HFF-Myc (cell line): Measurements from ENCODE around the gene ACSS3.
"Not testable (repeated sequence)": the region's sequence is repeated elsewhere in the genome, so short reads cannot be mapped to it uniquely, and the experiment has no call there.

Source experiments
- DNase-seq: peaks from one replicate; pipeline ENCODE4 v3.0.0-alpha.2; 2011; ENCODE audit warnings: low read depth; ENCODE audit errors: extremely low read depth
- H3K4me3 ChIP-seq: replicated peaks from 2 replicates; pipeline ENCODE4 v1.5.1; 2011; ENCODE audit warnings: low read depth, mild to moderate bottlenecking, control low read depth, low read length
- TF ChIP-seq, protein P1 (sequence below): IDR thresholded peaks from 2 replicates; pipeline ENCODE4 v1.5.1; 2012; ENCODE audit warnings: mild to moderate bottlenecking, low read depth, low read length, control low read depth; ENCODE audit errors: missing control alignments

Gene ACSS3

DNA sequence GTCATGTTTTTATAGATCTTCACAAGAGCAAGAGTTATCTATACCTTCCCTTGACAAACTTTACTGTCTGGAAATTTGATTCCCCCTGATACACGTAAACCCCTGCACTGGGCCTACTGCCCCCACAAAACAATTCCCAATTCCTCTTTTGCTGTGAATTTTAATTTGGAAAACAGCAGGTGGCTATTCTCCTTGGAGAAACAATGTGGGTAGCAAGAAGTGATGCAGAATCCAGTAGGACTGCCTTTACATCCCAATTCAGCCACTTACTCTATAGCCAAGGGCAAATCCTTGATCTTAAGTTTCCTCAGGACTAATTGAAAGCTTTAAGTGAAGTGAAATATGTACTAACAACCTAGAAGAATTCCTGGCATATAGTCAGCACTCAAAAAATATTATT lies 129.3 kb downstream of the ACSS3 start:
- no peak for DNase-seq
- H3K4me3 ChIP-seq = no peak overlapping the region
- TF ChIP-seq, protein P1, sequence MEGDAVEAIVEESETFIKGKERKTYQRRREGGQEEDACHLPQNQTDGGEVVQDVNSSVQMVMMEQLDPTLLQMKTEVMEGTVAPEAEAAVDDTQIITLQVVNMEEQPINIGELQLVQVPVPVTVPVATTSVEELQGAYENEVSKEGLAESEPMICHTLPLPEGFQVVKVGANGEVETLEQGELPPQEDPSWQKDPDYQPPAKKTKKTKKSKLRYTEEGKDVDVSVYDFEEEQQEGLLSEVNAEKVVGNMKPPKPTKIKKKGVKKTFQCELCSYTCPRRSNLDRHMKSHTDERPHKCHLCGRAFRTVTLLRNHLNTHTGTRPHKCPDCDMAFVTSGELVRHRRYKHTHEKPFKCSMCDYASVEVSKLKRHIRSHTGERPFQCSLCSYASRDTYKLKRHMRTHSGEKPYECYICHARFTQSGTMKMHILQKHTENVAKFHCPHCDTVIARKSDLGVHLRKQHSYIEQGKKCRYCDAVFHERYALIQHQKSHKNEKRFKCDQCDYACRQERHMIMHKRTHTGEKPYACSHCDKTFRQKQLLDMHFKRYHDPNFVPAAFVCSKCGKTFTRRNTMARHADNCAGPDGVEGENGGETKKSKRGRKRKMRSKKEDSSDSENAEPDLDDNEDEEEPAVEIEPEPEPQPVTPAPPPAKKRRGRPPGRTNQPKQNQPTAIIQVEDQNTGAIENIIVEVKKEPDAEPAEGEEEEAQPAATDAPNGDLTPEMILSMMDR = no peak

DNA sequence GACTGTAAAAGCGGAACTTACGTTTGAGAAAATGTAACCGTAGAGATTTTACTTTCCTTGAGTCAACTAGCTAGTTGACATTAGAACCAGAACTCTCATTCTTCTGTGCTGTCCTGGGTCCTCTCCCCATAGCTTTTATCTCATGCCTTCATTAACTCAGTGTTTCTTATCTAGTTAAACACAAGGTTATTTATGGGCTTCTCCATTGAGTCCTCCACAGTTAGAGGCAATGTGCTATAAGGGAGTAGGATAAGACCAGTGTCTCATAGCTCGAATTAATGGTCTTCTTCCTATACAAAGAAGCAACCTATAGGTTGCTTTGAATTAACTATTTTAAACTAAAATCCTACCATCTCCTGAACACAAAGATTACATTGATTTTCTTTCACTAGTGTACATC lies 129.8 kb downstream of the ACSS3 start:
- no peak overlapping the region for H3K4me3 ChIP-seq
- TF ChIP-seq, protein P1 = no peak
- DNase-seq = no peak

DNA sequence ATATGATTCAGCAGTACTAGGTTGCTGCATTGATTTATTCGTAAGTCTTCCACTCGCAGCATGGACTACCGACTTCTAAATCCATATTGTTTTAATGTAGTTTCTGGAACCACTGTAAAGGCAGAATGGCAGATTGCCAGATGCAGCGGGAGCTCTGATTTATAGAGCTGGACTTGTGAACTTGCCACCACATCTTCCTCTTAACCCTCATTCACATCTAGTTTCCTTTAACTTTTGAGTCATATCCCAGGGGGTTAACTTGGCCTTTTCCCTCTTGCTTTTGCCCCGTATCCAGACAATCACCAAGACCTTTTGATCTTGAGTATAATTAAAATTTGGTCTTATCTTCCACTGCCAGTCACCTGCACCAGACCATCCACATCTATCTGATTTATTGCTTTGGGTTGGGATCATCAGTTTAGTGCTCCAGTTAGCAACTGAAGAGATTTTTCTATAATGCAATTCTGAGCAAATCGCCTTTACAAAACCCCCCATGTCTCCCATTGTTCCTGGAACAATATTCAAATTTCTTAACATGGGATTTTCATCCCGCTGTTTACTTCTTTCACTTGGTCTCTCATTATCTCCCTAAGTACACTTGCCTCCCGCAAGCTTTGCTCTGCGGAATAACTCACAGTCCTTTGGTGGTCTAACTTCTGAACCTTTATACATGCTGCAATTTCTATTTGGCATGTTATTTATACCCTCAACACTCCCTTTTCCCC lies 130.5 kb downstream of the ACSS3 start:
- TF ChIP-seq, protein P1 = no peak
- H3K4me3 ChIP-seq = no peak overlapping the region
- DNase-seq = no peak

DNA sequence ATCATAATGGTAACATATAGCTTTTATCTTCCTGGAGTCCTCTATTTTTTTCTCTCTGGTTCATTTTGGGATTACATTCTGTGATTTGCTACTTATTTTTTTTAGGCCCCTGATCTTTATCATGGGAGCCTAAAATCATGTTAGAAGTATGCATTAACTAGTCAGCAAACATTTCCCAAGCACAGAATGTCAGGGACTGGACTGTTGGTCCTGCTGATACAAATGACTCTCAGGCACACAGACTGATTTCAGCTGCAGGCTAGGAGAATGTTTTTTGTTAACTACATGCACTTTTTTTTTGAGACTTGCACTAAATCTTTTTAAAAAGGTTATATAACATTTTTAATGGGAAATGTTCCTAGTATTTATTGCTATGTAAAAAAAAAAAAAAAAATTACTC lies 131.1 kb downstream of the ACSS3 start:
- no peak overlapping the region for H3K4me3 ChIP-seq
- TF ChIP-seq, protein P1 = no peak
- no peak for DNase-seq

DNA sequence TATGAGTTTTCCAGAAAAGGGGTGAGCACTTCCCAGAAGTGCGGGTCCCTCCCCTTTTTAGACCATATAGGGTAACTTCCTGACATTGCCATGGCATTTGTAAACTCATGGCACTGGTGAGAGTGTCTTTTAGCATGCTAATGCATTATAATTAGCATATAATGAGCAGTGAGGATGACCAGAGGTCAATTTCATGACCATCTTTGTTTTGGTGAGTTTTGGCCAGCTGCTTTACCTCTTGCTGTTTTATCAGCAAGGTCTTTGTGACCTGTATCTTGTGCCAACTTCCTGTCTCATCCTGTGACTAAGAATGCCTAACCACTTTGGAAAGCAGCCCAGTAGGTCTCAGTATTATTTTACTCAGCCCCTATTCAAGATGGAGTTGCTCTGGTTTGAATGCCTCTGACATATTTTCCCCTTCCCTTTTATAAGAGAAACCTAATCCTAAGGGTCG lies 131.9 kb downstream of the ACSS3 start:
- DNase-seq = peak; percentile 35
- not testable (repeated sequence) for H3K4me3 ChIP-seq

DNA sequence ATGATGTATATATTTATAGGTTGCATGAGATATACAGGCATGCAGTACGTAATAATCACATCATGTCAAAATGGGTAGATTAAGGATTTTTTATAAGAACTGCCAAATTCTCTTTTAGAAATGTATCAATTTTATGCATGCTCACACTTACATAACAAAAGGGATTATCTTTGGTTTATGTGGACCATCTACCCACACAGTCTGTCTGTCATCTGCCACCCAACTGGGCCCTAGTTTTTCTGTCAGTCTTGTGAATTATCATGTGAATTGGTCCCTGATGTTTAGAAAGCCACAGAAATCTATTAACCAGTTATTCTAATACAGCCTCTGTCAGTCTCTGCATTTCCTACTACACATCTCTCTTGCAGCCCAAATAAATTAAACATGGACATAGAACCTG lies 133.4 kb downstream of the ACSS3 start:
- TF ChIP-seq, protein P1 = no peak
- no peak for DNase-seq
- H3K4me3 ChIP-seq = no peak overlapping the region

DNA sequence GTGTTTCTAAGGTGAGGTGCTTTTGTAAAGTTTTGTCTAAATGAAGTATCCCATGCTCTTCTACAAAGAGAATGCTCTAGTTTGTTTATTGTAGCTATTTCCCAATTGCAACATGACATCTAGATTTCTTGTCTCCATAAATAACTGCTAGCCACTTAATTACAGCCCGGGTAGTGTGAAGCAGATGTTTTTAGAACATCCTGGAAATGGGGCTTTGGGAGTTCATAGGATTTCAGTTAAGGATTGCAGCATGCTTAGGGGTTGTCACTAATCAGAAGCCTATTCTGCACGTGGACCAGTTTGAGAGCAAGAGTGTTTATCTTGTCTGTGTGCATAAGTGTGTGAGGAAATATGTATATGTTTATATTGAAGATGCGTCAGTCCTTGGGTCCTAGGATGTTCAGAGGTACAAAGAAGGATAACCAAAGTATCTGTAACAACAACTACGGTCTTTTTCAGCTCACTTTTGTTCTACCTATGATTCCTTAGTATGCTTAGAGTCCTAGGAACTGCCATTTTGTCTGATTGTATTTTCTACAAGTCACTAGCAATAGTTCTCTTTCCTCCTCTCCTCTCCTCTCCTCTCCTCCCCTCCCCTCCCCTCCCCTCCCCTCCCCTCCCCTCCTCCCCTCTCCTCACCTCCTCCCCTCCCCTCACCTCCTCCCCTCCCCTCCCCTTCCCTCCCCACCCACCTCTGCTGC lies 135.3 kb downstream of the ACSS3 start:
- no peak overlapping the region for H3K4me3 ChIP-seq
- TF ChIP-seq, protein P1 = no peak
- no peak for DNase-seq
